ENCODE measurements around the gene POLD4.
A peak's percentile ranks its signal among the peaks of the same experiment; 100 is the strongest.

POLD4 gene

DNA sequence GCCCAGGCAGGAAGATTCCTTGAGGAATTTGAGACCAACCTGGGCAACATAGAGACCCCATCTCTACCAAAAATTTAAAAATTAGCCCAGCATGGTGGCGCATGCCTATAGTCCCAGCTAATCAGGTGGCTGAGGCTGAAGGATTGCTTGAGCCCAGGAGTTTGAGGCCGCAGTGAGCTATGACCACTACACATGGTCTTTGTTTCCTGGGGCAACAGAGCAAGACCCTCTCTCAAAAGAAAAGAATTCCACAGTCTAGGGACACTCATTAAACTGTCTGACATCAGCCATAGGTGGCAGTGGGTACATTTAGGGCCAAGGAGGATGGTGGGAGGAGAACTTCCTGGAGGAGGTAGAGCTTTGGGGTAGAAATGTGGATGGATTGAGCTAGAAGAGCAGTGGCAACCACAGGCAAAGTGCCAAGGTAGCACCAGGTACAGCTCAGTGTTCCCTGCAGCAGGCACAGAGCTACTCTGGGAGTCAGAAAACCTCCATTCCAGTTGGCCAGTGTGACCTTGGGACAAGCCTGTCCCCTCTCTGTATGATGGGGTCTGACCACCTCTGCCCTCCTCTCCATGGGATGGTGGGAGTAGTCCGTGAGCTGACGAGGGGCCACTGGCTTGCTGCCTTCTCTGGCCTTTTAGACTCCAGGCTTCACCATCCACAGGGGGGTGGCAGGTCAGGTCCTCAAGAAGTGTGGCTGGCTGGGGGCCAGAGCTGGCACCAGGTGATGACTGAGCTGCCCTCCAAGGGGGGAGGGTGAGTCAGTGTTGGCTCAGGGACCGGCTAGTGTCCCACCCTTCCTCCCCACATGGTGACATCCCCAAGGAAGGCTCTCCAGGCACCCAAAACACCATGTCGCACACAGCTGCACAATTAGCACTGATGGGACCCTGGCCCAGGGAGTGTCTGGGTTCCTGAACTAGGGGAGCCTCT lies 23.8 kb upstream of the POLD4 start:
- Mint-ChIP-seq H3K36me3 (ENCODE audit: low read depth) (no peaks in the 10 kb centered on the region), H3K4me1 (ENCODE audit: low read depth) (peaks cover 16% of the 10 kb centered on the region), H3K27me3 (peaks cover 20% of the 10 kb centered on the region), H3K27ac (no peak overlapping the region), H3K4me3 (no peak overlapping the region), H3K9me3 (no peaks in the 10 kb centered on the region)
- DNase-seq = no peak

DNA sequence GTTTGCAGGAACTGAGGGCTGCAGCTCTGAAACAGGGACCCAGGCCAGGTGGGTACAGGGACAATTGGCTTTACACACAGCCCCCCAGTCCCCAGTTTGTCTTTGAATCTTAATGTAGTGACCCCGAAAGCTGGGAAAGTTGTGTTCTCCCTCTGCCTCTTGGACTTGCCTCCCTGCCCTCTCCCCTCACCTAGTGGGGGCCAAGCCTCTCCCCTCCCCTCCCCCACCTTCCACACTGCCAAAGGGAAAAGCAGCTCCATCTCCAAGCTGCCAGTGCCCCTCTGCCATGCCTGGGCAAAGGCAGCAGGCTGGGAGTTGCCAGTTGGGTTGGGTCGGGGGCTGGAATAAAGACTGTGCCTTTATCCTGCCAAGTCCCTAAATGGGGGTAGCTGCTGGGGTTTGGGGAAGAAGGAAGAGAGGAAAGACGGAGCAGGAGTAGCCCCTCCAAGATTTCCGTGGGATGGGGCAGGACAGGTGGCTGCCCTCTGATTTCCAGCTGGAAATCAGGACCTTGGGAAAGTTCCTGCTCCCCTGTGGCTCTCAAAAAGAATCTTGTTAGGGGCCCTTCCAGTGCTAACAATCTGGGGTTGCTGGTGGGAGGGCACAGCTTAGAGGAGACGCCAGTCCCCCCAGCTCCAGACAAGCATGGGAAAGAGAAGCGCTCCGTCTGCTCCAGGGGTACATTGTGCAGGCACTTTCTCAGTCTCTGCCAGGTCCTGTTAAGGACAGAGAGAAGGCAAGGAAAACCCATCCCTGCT lies 22.9 kb upstream of the POLD4 start:
- Mint-ChIP-seq H3K27me3 (peaks cover 27% of the 10 kb centered on the region), H3K4me1 (ENCODE audit: low read depth) (peaks cover 23% of the 10 kb centered on the region), H3K27ac (no peak overlapping the region), H3K9me3 (no peaks in the 10 kb centered on the region), H3K36me3 (ENCODE audit: low read depth) (no peaks in the 10 kb centered on the region), H3K4me3 (no peak overlapping the region)
- no peak for DNase-seq

DNA sequence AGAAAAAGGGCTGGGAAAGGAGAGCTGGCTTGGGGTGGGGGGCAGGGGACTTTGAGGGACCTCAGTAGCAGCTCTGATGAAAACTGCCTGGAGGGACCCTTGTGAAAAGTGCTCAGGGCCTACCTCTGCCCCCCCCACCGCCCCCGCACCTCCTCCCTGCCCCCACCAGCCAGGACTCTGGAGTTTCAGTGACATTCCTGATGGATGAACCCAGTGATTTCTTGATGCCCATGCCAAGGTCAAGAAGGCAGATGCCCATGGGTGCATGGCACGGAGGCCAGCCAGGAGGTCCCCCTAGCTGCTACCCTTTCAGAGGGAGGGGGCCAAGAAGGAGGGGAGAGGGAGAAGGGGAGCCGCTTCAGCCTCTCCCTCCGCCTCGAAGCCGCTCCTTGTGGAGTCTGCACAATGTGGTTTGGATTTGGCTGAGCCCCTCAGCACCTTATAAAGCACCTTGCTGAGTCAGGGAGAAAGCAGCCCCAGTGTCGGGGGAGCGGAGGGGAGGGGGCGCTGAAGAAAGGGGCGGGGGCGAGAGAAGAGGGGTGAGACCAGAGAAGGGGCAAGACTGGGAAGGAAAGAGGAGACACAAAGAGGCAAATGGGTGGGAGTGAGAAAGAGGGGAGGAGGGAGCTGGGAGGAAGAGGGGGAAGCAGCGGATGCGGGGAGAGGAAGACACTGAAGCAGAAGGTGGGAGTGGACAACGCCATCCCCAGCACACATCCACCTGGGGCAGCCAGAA lies 22.1 kb upstream of the POLD4 start:
- Mint-ChIP-seq H3K36me3 (ENCODE audit: low read depth) (no peaks in the 10 kb centered on the region), H3K4me1 (ENCODE audit: low read depth) (peaks cover 31% of the 10 kb centered on the region), H3K27ac (no peak overlapping the region), H3K4me3 (no peak overlapping the region), H3K27me3 (peaks cover 33% of the 10 kb centered on the region), H3K9me3 (no peaks in the 10 kb centered on the region)
- DNase-seq = no peak

DNA sequence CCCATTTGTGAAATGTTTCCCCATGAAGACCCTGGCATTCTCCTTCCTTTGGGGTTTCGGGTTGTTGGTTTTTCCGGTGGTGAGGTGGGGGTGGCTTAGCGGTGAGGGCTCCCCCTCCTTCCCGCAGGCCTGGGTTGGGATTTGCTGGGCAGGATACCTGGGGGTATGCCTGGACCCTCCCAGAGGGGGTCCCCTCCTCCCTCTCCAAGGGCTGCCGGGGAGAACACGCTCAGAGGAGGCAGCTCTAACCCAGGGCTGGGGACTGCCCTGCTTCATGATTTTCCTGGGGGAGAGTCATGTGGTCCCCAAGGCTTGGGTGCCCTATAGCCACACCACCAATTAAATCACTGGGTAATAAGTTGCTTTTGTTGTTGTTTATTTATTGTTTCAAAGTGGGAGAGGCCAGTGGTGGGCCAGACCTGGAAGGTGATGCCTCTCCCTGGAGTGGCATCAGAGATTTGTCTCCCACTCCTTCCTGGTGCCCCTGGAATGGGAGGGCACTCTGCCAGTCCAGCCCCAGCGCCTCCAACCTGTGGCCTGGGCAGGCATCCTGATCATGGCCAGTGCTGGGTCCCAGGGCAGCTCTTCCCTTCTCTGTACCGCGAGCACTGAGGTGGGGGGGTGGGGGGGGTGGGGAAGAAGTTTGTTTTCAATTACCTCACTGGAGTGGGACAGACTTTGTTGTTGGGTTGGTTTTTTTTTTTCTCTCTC lies 21.4 kb upstream of the POLD4 start:
- no peak for DNase-seq
- H3K4me3 Mint-ChIP-seq = peak overlapping the region; percentile 76
- H3K27ac Mint-ChIP-seq = no peak overlapping the region
- H3K36me3 Mint-ChIP-seq (ENCODE audit: low read depth) = no peaks in the 10 kb centered on the region
- no peaks in the 10 kb centered on the region for H3K9me3 Mint-ChIP-seq
- peaks cover 34% of the 10 kb centered on the region for H3K27me3 Mint-ChIP-seq
- H3K4me1 Mint-ChIP-seq (ENCODE audit: low read depth) = peaks cover 35% of the 10 kb centered on the region

DNA sequence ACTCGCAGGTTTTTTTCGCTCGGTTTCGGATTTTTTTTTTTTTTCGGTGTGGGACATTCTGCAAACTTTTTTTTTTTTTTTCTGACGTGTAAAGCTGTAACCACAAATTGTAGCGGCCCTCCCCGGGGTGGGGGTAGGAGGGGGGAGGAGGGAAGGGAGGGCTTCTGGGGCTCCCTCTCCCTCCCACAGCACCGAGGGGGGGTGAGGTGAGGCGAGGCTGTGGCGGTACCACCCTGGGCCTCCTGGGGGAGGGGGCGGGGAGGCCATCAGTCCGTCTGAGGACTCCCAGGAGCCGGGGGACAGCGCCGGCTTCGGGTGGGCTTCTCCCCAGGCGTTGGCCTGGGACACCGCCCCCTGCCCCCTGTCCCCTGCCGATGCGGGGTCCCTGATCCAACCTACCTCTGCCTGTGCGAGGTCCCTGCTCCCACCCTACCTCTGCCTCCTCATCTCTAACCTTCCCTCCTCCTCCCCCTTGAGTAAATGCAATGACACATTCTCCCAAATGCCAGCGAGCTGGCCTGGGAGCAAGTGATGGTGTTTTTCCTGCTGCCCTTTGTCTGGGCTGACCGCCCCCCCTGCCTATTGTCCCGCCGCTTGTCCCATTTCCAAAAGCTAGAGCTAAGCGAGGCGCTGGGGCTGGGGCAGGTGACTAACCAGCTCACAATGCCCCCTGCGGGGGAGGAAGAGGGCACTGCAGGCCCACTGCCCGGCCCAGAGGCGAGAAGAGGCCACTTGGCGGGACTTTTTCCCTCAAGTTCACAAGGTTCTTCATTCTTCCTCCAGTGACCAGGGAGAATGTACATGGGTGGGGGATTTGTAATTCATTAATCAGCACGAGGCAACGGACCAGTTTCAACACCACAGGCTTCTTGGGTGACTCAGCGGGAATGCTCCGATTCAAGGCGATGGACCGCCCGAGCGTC lies 20.6 kb upstream of the POLD4 start:
- peak; percentile 66 for DNase-seq
- Mint-ChIP-seq H3K36me3 (ENCODE audit: low read depth) (no peaks in the 10 kb centered on the region), H3K4me1 (ENCODE audit: low read depth) (peaks cover 43% of the 10 kb centered on the region), H3K9me3 (no peaks in the 10 kb centered on the region), H3K27me3 (peaks cover 34% of the 10 kb centered on the region), H3K27ac (peak overlapping the region; percentile 84), H3K4me3 (peak overlapping the region; percentile 76)

DNA sequence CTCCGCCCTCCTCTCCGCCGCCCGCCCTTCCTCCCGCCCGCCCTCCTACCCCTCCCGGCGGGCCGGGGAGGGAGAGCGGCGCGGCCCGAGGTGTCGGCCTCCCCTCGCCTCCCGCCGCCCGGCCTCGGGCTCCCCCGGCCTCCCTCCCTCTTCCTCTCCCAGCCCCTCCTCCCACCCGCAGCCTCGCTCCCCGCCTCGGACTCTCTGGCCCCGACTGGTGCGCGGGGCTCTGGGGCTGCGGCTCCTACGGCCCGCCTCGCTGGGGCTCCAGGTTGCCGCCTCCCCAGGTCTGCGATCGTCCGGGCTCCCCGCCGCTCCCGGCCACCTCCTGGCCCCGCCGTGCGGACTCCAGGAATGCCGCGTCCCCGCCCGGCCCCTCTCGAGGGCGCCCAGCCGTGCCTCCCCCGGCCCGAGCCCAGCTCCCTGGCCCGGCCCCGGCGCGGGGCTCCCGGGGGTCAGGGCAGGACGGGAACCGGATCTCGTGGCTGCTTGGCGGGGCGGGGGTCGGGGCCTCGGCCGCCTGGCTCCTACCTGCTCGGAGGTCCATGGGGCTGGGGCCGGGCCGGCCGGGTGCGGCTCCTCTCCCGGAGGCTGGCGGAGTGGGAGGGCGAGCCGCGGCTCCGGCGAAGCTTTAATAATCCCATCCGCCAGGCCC lies 19.8 kb upstream of the POLD4 start, which contains the start of gene CLCF1:
TSS of gene CLCF1 (minus strand) at position 606 of the 655 bp plus-strand sequence. CDS start at position 547, 59 bp downstream.
- peak; percentile 62 for DNase-seq
- H3K4me3 Mint-ChIP-seq = peak within 1 kb of the TSS; percentile 76
- H3K9me3 Mint-ChIP-seq = no peaks in the 10 kb centered on the region
- no peaks in the 10 kb centered on the region for H3K36me3 Mint-ChIP-seq (ENCODE audit: low read depth)
- peaks cover 34% of the 10 kb centered on the region for H3K27me3 Mint-ChIP-seq
- H3K27ac Mint-ChIP-seq = peak within 1 kb of the TSS; percentile 84
- H3K4me1 Mint-ChIP-seq (ENCODE audit: low read depth) = peaks cover 50% of the 10 kb centered on the region

DNA sequence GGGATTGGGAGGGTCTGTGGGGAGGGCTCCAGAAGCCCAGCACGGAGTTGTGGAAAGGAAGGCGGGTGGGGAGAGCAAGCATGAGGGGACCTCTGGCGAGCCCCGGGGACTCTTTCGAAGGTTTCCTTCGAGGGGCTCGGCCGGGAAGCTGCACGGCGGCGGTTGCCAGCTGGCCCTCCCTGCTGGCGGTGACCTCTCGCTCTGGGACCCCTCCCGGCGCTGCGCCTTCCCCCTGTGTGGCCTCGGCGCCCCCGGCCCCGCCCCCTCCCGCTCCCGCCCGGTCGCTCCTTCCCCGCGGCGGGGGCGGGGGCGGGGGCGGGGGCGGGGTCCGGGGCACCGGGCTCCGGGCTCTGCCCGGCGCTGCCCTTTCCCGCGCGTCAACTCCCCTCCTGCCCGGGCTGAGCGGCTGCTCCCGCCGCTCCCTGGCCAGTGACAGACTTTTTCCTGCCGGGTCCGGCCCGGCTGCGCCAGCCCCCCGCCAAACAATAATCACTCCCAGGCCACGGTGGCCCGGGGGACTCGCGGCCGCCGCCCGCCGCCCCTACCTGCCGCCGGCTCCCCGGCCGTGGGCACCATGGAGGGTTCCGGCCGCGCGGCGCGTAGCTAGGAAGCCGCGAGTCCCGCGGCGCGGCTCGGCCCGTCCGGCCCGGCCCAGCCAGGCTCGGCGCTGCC lies 19.1 kb upstream of the POLD4 start:
- Mint-ChIP-seq H3K27me3 (peaks cover 34% of the 10 kb centered on the region), H3K36me3 (ENCODE audit: low read depth) (no peaks in the 10 kb centered on the region), H3K4me1 (ENCODE audit: low read depth) (peaks cover 55% of the 10 kb centered on the region), H3K9me3 (no peaks in the 10 kb centered on the region), H3K27ac (no peak overlapping the region), H3K4me3 (peak overlapping the region; percentile 66)
- DNase-seq = no peak

DNA sequence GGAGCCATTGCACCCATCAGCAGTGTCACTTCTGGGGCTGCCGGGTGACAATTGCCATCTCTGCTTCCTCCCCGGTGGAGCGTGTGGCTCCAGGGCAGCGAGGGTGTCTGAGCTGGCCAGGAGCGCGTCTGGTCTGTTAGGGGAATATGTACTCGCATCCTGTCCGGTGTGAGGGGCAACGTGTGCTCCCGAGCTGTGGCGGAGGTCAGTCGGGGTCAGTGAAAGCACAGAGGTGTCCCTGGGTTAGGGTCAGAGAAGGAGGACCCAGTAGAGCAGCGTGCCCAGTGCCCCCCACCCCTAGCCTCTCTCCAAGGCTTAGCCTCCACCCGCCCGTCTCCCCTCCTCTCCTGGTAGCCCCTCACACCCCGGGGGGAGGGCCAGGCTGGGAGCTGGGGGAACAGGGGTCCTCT lies 18.6 kb upstream of the POLD4 start:
- no peaks in the 10 kb centered on the region for H3K9me3 Mint-ChIP-seq
- DNase-seq = no peak
- peaks cover 55% of the 10 kb centered on the region for H3K4me1 Mint-ChIP-seq (ENCODE audit: low read depth)
- peaks cover 31% of the 10 kb centered on the region for H3K27me3 Mint-ChIP-seq
- H3K27ac Mint-ChIP-seq = peak overlapping the region; percentile 24
- H3K4me3 Mint-ChIP-seq = peak overlapping the region; percentile 66
- no peaks in the 10 kb centered on the region for H3K36me3 Mint-ChIP-seq (ENCODE audit: low read depth)

DNA sequence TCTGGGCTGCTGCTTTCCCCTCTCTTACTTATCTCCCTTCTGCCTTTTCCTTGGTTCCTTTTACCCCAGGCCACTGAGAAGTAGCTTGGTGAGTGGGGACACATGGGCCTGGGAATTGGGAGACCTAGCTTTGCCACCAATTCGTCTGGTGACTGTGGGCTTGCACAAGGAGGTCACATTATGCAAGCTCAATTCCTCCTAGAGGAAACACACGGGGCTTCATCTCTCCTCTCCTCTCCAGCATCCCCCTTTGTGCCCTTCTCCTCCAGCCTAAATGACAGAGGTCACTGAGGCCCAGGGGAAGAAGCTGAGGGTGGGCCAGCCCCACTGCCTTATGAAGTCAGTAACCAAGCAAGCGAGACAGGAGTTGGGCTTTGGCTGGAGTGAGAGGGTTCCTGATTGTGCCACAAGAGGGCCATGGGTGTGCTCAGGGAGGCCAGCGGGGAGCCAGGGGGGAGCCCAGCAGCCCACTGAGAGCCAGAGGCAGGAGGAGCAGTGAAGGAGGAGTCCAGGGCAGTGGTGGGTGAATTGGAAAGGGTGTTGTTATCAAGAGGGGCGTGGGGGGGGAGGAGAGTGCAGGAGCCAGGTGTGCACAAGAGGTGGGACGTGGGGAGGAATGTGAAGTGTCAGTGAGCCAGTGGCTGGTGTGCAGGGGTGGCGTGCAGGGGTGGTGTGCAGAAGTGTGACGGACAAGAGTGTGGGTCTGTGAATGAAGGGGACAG lies 18.0 kb upstream of the POLD4 start:
- Mint-ChIP-seq H3K9me3 (no peaks in the 10 kb centered on the region), H3K27me3 (peaks cover 27% of the 10 kb centered on the region), H3K4me3 (peak overlapping the region; percentile 66), H3K27ac (peak overlapping the region; percentile 24), H3K36me3 (ENCODE audit: low read depth) (no peaks in the 10 kb centered on the region), H3K4me1 (ENCODE audit: low read depth) (peaks cover 55% of the 10 kb centered on the region)
- DNase-seq = peak; percentile 50

DNA sequence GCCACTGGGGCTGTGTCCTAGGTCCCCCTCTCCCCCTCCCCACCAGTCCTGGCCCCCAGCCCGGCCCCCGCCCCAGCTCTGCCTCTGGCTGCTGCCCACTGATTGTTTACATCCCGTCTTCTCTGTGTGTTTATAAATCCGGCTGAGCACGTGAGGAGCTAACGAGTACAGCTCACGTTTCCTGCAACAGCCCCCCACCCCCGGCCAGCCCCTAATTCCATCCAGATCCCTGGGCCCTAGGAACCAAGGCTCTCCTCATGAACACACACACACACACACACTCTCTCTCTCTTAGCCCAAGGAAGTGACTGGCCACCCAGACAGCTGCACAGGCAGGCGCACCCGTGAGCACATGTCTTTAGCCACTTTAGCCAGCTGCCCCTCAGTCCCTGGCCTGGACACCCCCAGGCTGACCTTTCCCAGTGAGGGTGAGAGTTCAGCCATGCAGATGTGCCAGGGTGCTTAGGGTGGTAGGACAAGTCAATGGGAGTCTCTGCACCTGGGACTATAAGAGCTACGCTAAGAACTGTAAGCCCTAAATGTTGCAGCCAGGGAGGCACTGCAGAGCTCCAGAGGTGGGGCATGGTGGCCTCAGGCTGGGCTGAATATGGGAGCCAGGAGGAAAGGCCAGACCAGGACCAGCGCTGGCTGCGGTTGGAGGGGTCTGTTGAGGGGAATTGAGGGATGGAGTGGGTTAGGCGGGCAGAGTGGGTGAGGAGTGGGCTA lies 17.2 kb upstream of the POLD4 start:
- H3K36me3 Mint-ChIP-seq (ENCODE audit: low read depth) = no peaks in the 10 kb centered on the region
- peaks cover 24% of the 10 kb centered on the region for H3K27me3 Mint-ChIP-seq
- H3K4me3 Mint-ChIP-seq = no peak overlapping the region
- peaks cover 55% of the 10 kb centered on the region for H3K4me1 Mint-ChIP-seq (ENCODE audit: low read depth)
- H3K9me3 Mint-ChIP-seq = no peaks in the 10 kb centered on the region
- H3K27ac Mint-ChIP-seq = no peak overlapping the region
- no peak for DNase-seq

DNA sequence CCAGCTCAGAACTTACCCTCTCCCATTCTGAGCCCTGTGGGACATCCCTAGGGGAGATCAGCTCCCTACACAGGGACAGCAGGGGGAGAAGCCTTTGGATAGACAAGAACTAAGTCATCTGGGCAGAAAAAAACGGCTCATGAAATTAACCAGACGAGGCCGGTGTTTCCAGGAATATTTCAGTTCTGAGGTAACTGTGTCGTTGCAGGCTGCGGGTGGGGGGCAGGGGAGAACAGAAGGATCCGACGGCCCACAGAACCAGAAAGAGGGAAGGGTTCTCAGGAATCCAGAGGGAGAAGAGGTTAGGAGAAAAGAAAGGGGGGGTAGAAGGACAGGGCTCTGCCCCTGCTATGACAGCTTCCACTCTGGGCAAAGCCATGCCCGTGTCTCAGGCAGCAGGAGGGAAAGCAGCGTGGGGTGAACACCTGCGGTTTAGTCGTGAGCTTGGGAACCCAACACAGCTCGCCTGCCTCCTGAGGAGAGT lies 16.5 kb upstream of the POLD4 start:
- Mint-ChIP-seq H3K4me3 (no peak overlapping the region), H3K27ac (no peak overlapping the region), H3K27me3 (peaks cover 24% of the 10 kb centered on the region)

More for the DNA sequence above, 16.5 kb upstream of the POLD4 start:
- no peak for DNase-seq
- no peaks in the 10 kb centered on the region for H3K36me3 Mint-ChIP-seq (ENCODE audit: low read depth)
- H3K4me1 Mint-ChIP-seq (ENCODE audit: low read depth) = peaks cover 57% of the 10 kb centered on the region
- H3K9me3 Mint-ChIP-seq = no peaks in the 10 kb centered on the region
